Immature natural killer cell (primary cell): ENCODE data around the gene MROH7. TPM values are rescaled to one million over a fixed set of nuclear protein-coding genes. Genes with fewer than 3 reads are reported as not detected.
A peak's percentile ranks its signal among the peaks of the same experiment; 100 is the strongest.

ENCODE experiments used
- DNase-seq, 3 donors: peaks; one replicate each; pipeline ENCODE4 v3.0.0; 2022; ENCODE audit warnings: mixed read lengths in 1 of 3
- H3K27ac Mint-ChIP-seq, 6 donors: one replicate each; pipeline ENCODE4 v1.8.0; 2020; ENCODE audit warnings: mixed read lengths in 6 of 6, mild to moderate bottlenecking in 5 of 6, inconsistent platforms in 4 of 6, moderate library complexity in 3 of 6
- H3K27me3 Mint-ChIP-seq, 3 donors: one replicate each; pipeline ENCODE4 v1.8.0; 2020 to 2021; ENCODE audit warnings: low read depth in 3 of 3, mild to moderate bottlenecking in 3 of 3, mixed read lengths in 3 of 3, moderate library complexity in 3 of 3, inconsistent platforms in 1 of 3
- H3K36me3 Mint-ChIP-seq, 3 donors: one replicate each; pipeline ENCODE4 v1.8.0; 2020; ENCODE audit warnings: mixed read lengths in 3 of 3, inconsistent platforms in 2 of 3, mild to moderate bottlenecking in 2 of 3
- H3K4me1 Mint-ChIP-seq, 2 donors: one replicate each; pipeline ENCODE4 v1.8.0; 2020; ENCODE audit warnings: inconsistent platforms in 2 of 2, mild to moderate bottlenecking in 2 of 2, mixed read lengths in 2 of 2, moderate library complexity in 1 of 2
- H3K4me3 Mint-ChIP-seq, 5 donors: one replicate each; pipeline ENCODE4 v1.8.0; 2020; ENCODE audit warnings: mild to moderate bottlenecking in 5 of 5, mixed read lengths in 5 of 5, inconsistent platforms in 3 of 5, moderate library complexity in 3 of 5
- H3K9me3 Mint-ChIP-seq, 6 donors: one replicate each; pipeline ENCODE4 v1.8.0; 2020; ENCODE audit warnings: mild to moderate bottlenecking in 6 of 6, mixed read lengths in 6 of 6, inconsistent platforms in 4 of 6, moderate library complexity in 3 of 6
- polyA plus RNA-seq, 3 donors: library from polyadenylated mRNA; unstranded; fragments of 300-500 nt; fragmentation: Illumina TruSeq; gene quantifications; one replicate each; pipeline ENCODE4 v1.2.3, GENCODE V29; 2021

Gene MROH7
- not detected for polyA plus RNA-seq

DNA sequence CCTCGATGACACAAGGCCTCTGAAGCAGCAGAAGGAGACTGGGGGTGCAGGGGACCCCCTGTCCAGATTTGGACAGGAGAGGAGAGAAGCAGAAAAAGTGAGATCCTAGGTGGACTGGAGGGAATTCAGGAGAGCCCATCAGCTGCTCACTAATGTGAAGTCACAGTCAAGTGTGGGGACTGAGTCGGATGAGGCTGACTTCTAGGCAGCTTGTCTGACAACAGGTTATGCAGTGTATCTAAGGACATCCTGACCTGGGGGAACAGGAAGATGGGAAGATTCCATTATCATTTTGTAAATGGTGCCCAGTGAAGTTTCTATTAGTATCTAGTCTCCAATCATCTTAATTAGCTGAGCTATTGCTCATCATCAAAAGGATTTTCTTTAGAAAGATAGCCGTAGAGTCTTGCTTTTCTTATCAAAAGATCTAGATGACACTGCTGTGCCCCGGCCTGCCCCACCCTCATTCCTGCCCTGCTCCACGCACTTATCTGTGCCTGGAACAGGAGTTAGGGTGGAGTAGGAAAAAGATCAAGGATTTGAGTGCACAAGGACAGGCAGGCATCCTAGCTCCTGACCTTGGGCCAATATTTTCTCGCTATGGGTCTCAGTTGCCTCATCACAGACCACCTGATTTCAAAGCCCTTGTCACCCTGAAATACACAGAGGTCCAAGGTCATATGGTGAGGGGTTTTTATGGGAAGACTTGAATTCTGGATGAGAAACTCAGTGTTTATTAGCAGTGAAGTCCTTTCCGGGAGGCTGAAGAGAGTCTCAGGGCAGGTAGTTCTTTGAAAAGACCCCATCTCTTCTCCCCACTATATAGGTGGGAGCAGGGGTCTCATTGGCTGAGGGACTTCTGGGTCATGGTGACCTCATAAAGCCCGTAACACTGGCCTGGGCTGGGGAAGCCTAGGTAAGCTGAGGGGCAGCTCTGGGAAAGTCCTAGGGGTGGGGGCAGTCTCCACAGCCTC, at the start of gene MROH7:
TSS of gene MROH7 (plus strand) at position 924 of the 974 bp plus-strand sequence. CDS start 11,141 bp downstream, outside the sequence.
- Mint-ChIP-seq H3K4me3 (no peak within 1 kb of the TSS), H3K27me3 (peaks cover 7% of the 10 kb centered on the region in 3 donors), H3K4me1 (no peaks in the 10 kb centered on the region), H3K27ac (no peak within 1 kb of the TSS), H3K9me3 (peaks cover 5 to 14% (median 10%) of the 10 kb centered on the region in 6 donors), H3K36me3 (peaks cover 0 to 6% (median 5%) of the 10 kb centered on the region in 3 donors)
- DNase-seq = no peak

DNA sequence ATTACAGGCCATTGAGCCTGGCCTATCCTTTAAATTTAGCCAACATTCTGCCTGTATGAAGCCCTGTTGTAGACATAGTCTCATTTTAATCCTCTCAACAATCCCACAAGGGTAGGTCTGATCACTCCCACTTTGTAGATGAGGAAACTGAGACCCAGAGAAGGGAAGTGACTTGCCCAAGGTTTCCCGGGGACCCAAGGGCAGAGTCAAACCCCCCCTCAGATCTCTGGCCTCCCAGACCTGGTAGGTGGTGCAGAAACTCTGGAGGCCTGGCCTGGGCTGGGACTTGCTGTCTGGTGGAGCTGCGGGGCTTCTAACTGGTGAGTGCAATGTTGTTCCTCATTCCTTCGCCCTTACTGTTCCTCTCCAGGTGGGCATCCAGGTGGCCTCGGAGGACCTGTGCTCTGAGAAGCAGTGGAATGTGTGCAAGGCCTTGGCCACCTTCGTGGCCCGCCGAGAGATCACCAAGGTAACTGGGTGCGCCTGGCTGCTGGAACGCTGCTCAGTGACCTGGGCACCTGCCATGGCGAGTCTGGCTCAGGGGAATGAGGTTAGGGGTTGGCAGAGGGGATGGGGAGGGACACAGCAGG, 47.9 kb upstream of the MROH7 start:
- no peak overlapping the region for H3K4me3 Mint-ChIP-seq
- peaks cover 0 to 4% (median 0%) of the 10 kb centered on the region in 3 donors for H3K27me3 Mint-ChIP-seq
- no peaks in the 10 kb centered on the region for H3K36me3 Mint-ChIP-seq
- no peak for DNase-seq
- no peaks in the 10 kb centered on the region for H3K4me1 Mint-ChIP-seq
- no peak overlapping the region for H3K27ac Mint-ChIP-seq
- H3K9me3 Mint-ChIP-seq = no peaks in the 10 kb centered on the region

DNA sequence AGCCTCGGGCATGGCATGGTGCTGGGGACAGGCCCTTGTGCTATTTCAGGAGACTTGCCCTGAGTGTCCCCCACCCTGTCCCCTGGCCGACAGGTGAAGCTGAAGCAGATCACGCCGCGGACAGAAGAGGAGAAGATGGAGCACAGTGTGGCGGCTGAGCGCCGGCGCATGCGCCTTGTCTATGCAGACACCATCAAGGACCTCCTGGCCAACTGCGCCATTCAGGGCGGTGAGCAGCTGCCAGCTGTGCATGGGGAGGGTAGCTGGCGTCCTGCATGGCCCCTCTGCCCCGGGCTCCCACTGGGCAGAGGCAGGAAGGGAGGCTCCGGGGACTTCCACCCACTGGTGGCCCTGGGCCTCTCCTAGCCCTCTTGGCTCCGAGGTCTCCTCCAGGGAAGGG, 47.1 kb upstream of the MROH7 start:
- no peak for DNase-seq
- Mint-ChIP-seq H3K36me3 (no peaks in the 10 kb centered on the region), H3K9me3 (no peaks in the 10 kb centered on the region), H3K27me3 (peaks cover 0 to 4% (median 0%) of the 10 kb centered on the region in 3 donors), H3K4me3 (no peak overlapping the region), H3K27ac (no peak overlapping the region), H3K4me1 (no peaks in the 10 kb centered on the region)

DNA sequence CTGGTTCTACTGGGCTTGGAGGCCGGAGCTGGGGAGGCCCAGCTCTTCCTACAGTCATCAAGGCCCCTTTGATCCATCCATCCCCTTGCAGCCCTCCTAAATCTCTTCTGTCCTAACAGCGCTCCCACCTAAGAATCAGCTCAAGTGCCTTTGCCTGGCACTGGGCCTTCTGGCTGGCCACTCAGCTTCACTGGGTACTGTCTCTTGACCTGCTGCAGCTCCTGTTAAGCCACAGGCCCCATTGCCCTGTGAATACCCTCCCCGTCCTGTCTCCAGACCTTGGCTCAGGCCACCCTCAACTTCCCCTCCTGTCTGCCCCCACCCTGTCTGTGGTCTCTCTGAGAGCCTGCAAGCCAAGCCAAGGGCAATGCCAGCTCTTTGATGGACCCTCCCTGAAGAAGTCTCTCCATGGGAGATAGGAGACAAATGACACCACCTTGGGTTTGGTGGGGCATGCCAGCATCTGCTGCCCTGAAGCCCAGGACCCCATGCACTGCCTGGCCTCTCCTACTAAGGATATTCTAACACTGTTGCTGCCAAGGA, 45.6 kb upstream of the MROH7 start:
- Mint-ChIP-seq H3K27me3 (peaks cover 0 to 4% (median 0%) of the 10 kb centered on the region in 3 donors), H3K27ac (no peak overlapping the region), H3K4me1 (no peaks in the 10 kb centered on the region), H3K36me3 (no peaks in the 10 kb centered on the region), H3K9me3 (no peaks in the 10 kb centered on the region), H3K4me3 (no peak overlapping the region)
- DNase-seq = no peak

DNA sequence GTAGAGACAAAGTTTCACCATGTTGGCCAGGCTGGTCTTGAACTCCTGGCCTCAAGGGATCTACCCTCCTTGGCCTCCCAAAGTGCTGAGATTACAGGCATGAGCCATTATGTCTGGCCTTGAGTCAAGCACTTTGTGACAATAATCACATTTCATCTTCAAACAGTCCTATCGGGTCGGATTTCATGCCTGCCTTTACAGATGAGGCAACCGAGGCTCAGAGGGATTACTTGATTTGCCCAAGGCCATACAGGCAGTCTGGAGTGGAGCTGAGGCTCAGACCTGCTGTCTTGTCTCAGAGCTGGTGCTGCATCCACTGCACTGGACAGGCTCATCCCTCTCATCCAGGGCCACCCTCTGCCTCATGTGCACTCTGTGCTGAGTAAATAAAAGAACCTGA, 44.8 kb upstream of the MROH7 start:
- no peak for DNase-seq
- Mint-ChIP-seq H3K9me3 (no peaks in the 10 kb centered on the region), H3K27ac (no peak overlapping the region), H3K36me3 (no peaks in the 10 kb centered on the region), H3K4me1 (no peaks in the 10 kb centered on the region), H3K27me3 (peaks cover 0 to 5% (median 0%) of the 10 kb centered on the region in 3 donors), H3K4me3 (no peak overlapping the region)

DNA sequence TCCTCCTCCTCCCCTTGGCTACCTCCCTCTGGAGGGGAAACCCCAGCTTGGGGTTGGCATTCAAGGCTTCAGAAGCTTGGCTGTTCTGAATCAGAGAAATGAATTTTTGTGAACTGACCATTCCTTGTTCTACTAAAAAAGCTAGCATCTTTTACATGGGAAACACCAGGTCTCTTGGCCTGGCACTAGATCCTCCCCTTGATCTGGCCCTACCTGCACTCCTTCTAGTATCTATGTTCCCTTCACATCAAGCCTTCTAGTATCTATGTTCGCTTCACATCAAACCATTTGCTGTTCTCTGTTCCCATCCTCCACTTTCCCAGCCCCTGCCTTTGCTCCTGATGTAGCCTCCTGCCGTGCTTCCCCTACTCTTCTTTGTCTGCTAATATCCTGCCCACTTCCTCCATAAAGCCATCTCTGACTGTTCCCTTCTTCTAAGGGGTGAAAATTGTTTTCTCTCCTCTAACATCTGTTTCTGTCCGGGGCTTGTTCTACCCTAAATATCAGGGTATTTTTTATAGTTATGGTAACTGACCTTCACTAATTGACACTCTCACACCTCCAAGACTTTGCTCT, 44.0 kb upstream of the MROH7 start:
- no peak overlapping the region for H3K4me3 Mint-ChIP-seq
- DNase-seq = no peak

DNA sequence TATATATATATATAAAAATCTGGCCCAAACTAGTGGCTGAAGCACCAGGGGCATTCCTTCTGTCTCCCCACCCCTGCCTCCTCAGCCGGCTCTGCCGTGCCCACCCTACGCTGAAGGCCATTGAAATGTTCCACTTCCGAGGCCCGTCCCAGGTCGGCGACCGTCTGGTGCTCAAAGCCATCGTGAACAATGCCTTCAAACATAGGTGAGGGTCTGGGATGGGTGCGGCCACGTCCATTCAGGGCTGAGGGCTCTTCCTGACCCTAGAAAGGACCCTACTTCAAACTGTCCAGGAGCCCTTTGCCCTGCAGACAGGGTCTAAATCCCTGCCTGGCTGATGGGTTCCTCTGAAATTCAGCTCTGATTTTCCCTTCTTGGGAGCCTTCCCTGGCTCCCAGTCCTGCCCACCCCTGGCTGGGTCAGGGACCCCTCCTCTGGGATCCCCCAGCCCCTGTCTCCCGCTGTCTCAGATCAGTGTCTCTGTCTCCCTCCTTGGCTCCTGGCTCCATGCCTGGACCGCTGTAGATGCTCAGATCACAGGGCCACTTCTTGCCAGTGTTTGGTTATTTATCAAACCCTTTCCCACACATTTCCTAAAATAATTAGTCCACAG, 42.3 kb upstream of the MROH7 start:
- Mint-ChIP-seq H3K27me3 (peaks cover 0 to 5% (median 0%) of the 10 kb centered on the region in 3 donors), H3K27ac (no peak overlapping the region), H3K4me1 (peaks cover 1 to 2% of the 10 kb centered on the region in 2 donors), H3K36me3 (no peaks in the 10 kb centered on the region), H3K4me3 (no peak overlapping the region), H3K9me3 (no peaks in the 10 kb centered on the region)
- DNase-seq = no peak

More for the DNA sequence above, 44.0 kb upstream of the MROH7 start:
- Mint-ChIP-seq H3K9me3 (no peaks in the 10 kb centered on the region), H3K4me1 (no peaks in the 10 kb centered on the region), H3K27ac (no peak overlapping the region), H3K36me3 (no peaks in the 10 kb centered on the region), H3K27me3 (peaks cover 0 to 5% (median 0%) of the 10 kb centered on the region in 3 donors)

DNA sequence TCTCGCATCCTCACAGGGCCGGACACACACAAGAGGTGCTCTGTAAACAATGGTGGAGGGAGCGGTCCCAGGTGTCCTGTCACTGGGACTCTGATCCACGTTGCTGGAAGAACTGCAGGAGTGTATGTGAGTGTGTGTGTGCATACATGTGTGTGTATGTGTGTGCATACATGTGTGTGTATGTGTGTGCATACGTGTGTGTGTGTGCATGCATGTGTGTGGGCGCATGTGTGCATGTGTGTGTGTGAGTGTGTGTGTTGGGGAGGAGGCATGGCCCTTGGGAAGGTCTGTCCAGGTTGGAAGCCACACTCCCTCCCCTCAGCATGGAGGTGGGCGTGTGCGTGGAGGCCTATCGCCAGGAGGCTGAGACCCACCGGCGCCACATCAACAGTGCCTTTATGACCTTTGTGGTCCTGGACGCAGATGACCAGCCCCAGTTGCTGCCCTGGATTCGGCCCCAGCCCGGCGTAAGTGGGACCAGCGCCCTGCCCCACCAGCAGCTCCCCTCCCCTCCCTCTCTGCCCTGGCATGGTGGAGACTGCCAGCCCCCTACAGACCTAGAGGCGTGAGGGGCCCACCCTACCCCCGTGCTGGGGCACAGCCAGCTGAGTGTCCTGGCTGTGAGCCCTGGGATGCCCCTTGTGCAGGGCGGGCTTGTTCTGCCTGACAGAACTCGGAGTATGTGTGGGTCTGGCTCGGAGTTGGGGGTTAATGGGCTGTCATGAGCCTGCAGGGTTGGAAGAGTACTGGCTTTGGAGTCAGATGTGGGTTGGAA, 40.5 kb upstream of the MROH7 start:
- no peak for DNase-seq
- peaks cover 0 to 6% (median 0%) of the 10 kb centered on the region in 3 donors for H3K27me3 Mint-ChIP-seq
- peaks cover 9 to 10% of the 10 kb centered on the region in 2 donors for H3K4me1 Mint-ChIP-seq
- no peak overlapping the region for H3K27ac Mint-ChIP-seq
- H3K9me3 Mint-ChIP-seq = no peaks in the 10 kb centered on the region
- H3K36me3 Mint-ChIP-seq = no peaks in the 10 kb centered on the region
- H3K4me3 Mint-ChIP-seq = no peak overlapping the region

DNA sequence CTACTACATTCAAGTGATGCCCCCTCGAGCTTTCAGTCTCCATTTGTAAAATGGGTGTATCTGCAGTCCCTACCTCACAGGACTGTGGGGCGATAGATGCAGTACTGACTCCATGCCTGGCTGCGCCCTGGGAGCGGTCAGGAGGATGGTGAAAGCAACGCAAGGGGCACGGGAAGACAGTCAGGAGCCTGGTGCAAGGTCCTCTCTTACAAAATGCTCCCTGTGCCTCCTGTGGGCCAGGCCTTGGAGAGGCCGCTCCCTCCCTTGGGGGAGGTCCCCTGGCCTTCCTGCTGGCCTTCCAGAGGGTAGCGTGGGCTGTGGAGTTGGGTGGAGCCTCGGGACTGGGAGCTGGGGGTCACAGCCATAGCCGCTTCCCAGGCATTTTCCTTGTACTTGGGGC, 39.9 kb upstream of the MROH7 start:
- Mint-ChIP-seq H3K27ac (no peak overlapping the region), H3K27me3 (peaks cover 0 to 5% (median 0%) of the 10 kb centered on the region in 3 donors), H3K9me3 (no peaks in the 10 kb centered on the region), H3K4me1 (peaks cover 9 to 10% of the 10 kb centered on the region in 2 donors), H3K4me3 (no peak overlapping the region), H3K36me3 (no peaks in the 10 kb centered on the region)
- no peak for DNase-seq

DNA sequence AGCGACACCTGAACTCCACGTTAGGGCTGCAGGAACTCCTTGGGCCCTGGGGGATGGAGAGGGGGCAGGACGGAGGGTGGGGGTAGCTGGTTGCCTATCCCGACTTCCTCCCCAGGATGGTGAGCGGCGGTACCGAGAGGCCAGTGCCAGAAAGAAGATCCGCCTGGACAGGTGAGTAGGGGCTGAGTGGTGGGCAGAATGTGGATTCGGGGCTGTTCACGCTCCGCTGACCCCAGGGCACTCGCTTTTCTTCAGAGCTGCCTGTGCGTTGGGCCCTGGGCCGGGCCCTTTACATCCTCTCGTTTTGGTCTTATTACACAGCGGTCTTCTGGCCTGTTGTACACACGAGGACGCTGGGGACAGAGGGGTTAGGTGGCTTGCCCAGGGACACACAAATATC, 39.0 kb upstream of the MROH7 start:
- no peak for DNase-seq
- H3K27me3 Mint-ChIP-seq = peaks cover 0 to 5% (median 0%) of the 10 kb centered on the region in 3 donors
- no peak overlapping the region for H3K4me3 Mint-ChIP-seq
- H3K4me1 Mint-ChIP-seq = peaks cover 9 to 10% of the 10 kb centered on the region in 2 donors
- H3K27ac Mint-ChIP-seq = no peak overlapping the region
- H3K36me3 Mint-ChIP-seq = no peaks in the 10 kb centered on the region
- H3K9me3 Mint-ChIP-seq = no peaks in the 10 kb centered on the region

DNA sequence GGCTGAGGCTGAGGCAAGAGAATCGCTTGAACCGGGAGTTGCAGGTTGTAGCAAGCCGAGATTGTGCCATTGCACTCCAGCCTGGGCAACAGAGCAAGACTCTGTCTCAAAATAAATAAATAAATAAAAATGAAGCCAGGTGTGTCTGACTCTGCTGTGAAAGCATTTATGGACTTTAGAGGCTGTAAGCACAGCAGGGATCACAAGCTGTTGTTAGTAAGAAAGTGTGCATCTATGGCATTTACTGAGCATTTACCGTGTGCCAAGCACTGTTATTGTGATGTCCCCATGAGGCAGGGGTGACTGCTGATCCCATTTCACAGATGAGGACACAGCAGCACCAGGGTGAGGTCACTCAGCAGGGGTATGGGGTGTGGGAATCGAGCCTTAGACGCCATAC, 38.3 kb upstream of the MROH7 start:
- DNase-seq = no peak
- no peaks in the 10 kb centered on the region for H3K9me3 Mint-ChIP-seq
- H3K4me3 Mint-ChIP-seq = no peak overlapping the region
- no peaks in the 10 kb centered on the region for H3K36me3 Mint-ChIP-seq
- H3K4me1 Mint-ChIP-seq = peaks cover 9 to 10% of the 10 kb centered on the region in 2 donors
- peaks cover 0 to 3% (median 0%) of the 10 kb centered on the region in 3 donors for H3K27me3 Mint-ChIP-seq
- no peak overlapping the region for H3K27ac Mint-ChIP-seq

DNA sequence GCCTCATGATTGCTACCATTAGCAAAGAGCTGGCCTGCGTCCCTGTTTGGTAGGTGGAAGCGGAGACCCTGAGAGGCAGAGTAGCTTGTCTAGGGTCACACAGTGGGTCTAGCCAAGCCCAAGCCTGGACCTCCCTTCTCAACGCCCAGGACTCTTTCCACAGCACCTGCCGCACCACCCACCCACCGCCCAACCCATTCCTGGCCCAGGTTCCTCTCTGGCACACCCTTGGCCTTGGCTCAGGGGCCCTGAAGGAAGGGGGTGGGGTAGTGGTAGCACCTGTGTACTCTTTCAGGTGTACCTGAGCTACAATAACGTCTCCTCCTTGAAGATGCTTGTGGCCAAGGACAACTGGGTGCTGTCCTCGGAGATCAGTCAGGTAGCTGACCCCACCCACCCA, 37.5 kb upstream of the MROH7 start:
- H3K9me3 Mint-ChIP-seq = no peaks in the 10 kb centered on the region
- peaks cover 0 to 3% (median 0%) of the 10 kb centered on the region in 3 donors for H3K27me3 Mint-ChIP-seq
- peak overlapping the region in 1 of 6 donors; percentile 58 for H3K27ac Mint-ChIP-seq
- H3K4me3 Mint-ChIP-seq = no peak overlapping the region
- H3K4me1 Mint-ChIP-seq = peaks cover 9 to 10% of the 10 kb centered on the region in 2 donors
- no peaks in the 10 kb centered on the region for H3K36me3 Mint-ChIP-seq
- no peak for DNase-seq
